Upper lobe of left lung (tissue), 4 donors: ENCODE results near the gene MYO15B.

Experiments
- EP300 ChIP-seq, 4 donors: sonication (generic); formaldehyde crosslinking; IDR thresholded peaks; one replicate each; pipeline ENCODE4 v1.5.1; 2017; ENCODE audit warnings: antibody characterized with exemption in 4 of 4, control low read depth in 2 of 4
- POLR2A ChIP-seq, 4 donors: fragments of 450-650 bp; IDR thresholded peaks; one replicate each; pipeline ENCODE4 v1.5.1; 2016 to 2017; ENCODE audit warnings: antibody characterized with exemption in 4 of 4, mild to moderate bottlenecking in 2 of 4
- TF ChIP-seq, protein P1 (sequence below), 6 experiments: fragments of 450-650 bp in 4 of 6; fragments of 200-600 bp in 2 of 6; sonication (generic) in 2 of 6; IDR thresholded peaks; one replicate each; pipeline ENCODE4 v1.5.1; 2016 to 2019; ENCODE audit warnings: antibody characterized with exemption in 6 of 6

DNA sequence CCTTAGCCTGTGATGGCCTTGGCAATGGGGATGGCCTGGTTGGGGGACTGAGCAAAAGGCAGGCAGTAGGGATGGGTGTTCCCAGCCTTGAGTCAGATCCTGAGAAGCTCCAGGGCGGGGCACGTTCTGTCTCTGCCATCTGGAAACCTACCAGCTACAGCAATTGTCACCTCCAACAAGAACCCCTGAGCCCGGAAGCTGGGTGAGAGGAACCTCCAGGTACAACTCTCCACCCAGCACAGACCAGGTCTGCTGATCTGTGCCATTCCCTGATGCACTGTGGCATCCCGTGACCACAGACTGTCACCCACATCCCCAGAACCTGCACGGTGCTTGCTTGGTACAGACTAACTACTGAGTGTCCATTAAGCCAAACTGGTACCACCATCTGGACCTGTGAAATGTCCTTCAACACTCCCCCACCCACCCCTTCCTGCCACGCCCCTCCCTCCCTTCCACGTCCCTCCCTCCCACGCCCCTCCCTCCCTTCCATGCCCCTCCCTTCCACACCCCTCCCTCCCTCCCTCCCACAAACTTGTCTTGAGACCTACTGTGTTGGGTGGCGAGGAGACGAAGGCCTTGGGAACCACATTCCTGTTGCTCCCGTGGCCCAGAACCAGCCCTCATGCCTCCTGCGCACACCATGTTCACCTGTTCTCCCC, 16.6 kb downstream of the MYO15B start:
- TF ChIP-seq, protein P1, sequence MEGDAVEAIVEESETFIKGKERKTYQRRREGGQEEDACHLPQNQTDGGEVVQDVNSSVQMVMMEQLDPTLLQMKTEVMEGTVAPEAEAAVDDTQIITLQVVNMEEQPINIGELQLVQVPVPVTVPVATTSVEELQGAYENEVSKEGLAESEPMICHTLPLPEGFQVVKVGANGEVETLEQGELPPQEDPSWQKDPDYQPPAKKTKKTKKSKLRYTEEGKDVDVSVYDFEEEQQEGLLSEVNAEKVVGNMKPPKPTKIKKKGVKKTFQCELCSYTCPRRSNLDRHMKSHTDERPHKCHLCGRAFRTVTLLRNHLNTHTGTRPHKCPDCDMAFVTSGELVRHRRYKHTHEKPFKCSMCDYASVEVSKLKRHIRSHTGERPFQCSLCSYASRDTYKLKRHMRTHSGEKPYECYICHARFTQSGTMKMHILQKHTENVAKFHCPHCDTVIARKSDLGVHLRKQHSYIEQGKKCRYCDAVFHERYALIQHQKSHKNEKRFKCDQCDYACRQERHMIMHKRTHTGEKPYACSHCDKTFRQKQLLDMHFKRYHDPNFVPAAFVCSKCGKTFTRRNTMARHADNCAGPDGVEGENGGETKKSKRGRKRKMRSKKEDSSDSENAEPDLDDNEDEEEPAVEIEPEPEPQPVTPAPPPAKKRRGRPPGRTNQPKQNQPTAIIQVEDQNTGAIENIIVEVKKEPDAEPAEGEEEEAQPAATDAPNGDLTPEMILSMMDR (IDR thresholded peaks at IDR 0.05) = no peak
- TF ChIP-seq POLR2A (IDR thresholded peaks at IDR 0.05) (no peak), EP300 (IDR thresholded peaks at IDR 0.05) (no peak)
